NCI-H446 (cell line): ENCODE data around the gene SPATA2.
"Not testable (repeated sequence)": the region's sequence is repeated elsewhere in the genome, so short reads cannot be mapped to it uniquely, and the experiment has no call there.

Experiments used
- DNase-seq, 2 experiments: peaks; one replicate each; lab custom pipeline; 2025; lab: John Stamatoyannopoulos, UW

SPATA2 gene

GRCh38 chr20:49904440-49905214, 10.7 kb downstream of the SPATA2 start:
- DNase-seq, result no peak

GRCh38 chr20:49901588-49901987, 13.7 kb downstream of the SPATA2 start:
- no peak for DNase-seq

- DNase-seq, result no peak
These were observed 15.6 kb downstream of the SPATA2 start for GRCh38 chr20:49899541-49900383.

GRCh38 chr20:49896204-49896603, 19.1 kb downstream of the SPATA2 start:
- DNase-seq, result no peak

GRCh38 chr20:49895474-49896093, 19.7 kb downstream of the SPATA2 start:
- DNase-seq, result not testable (repeated sequence)

- no peak for DNase-seq
These were observed 21.3 kb downstream of the SPATA2 start for GRCh38 chr20:49894073-49894470.

GRCh38 chr20:49893242-49894072, 21.9 kb downstream of the SPATA2 start:
- DNase-seq, result no peak

- DNase-seq, result no peak
These were observed 22.5 kb downstream of the SPATA2 start for GRCh38 chr20:49892817-49893216.

- DNase-seq, result no peak
These were observed 23.1 kb downstream of the SPATA2 start for GRCh38 chr20:49892260-49892659.

GRCh38 chr20:49891476-49892110, 23.7 kb downstream of the SPATA2 start:
- no peak for DNase-seq

GRCh38 chr20:49890471-49891361, 24.6 kb downstream of the SPATA2 start:
- no peak for DNase-seq

GRCh38 chr20:49889935-49890333, 25.4 kb downstream of the SPATA2 start:
- DNase-seq, result no peak

- DNase-seq, result no peak
These were observed 26.1 kb downstream of the SPATA2 start for GRCh38 chr20:49889001-49889934.

GRCh38 chr20:49888212-49889000, 26.9 kb downstream of the SPATA2 start:
- peak; percentile 29 to 58 for DNase-seq

GRCh38 chr20:49887251-49888211, 27.8 kb downstream of the SPATA2 start:
- no peak for DNase-seq

GRCh38 chr20:49886571-49887213, 28.6 kb downstream of the SPATA2 start:
- no peak for DNase-seq
